B cell (primary cell): ENCODE measurements around the gene OR2F2. TPM values are rescaled to one million over a fixed set of nuclear protein-coding genes. Genes with fewer than 3 reads are reported as not detected.
A peak's percentile ranks its signal among the peaks of the same experiment; 100 is the strongest.

Source experiments
- ATAC-seq: fragments of 200-7000 bp; cut with Tn5 transposase; one replicate; pipeline ENCODE4 v1.10.0; 2021; ENCODE audit warnings: low read depth, mild to moderate bottlenecking, moderate number of reproducible peaks, moderate library complexity
- CTCF ChIA-PET: fragments of 350-600 bp; sonication (Branson Sonifier 250); formaldehyde crosslinking; loops from one replicate; lab custom pipeline; 2021; ENCODE audit warnings: antibody characterized with exemption, inconsistent platforms; lab: Charles Lee
- POLR2A ChIA-PET: fragments of 350-600 bp; sonication (Branson Sonifier 250); formaldehyde crosslinking; loops from one replicate; lab custom pipeline; 2021; ENCODE audit warnings: antibody characterized with exemption; lab: Charles Lee
- DNase-seq: peaks from one replicate; pipeline ENCODE4 v3.0.0; 2013
- H2AFZ ChIP-seq: 2 replicates; pipeline ENCODE4 v1.6.1; 2012; ENCODE audit warnings: mild to moderate bottlenecking, low read depth, low read length; ENCODE audit not compliant: insufficient read depth, poor library complexity, severe bottlenecking
- H3K27ac ChIP-seq, 2 donors: 1 replicate in 1 of 2; 2 replicates in 1 of 2; pipeline ENCODE4 v1.5.1; 2012 to 2013; ENCODE audit warnings: low read length in 2 of 2, mild to moderate bottlenecking in 2 of 2, moderate library complexity in 1 of 2
- H3K27me3 ChIP-seq, 4 experiments: fragments of 200-600 bp in 1 of 4; sonication (generic) in 1 of 4; replicated peaks in 1 of 4; 1 replicate in 2 of 4; 2 replicates in 2 of 4; pipeline versions ENCODE4 v1.6.1 to v1.7.0; 2013 to 2016; ENCODE audit warnings: low read length in 3 of 4, mild to moderate bottlenecking in 2 of 4, mixed read lengths in 1 of 4, moderate library complexity in 1 of 4; ENCODE audit not compliant: insufficient read depth in 4 of 4, control insufficient read depth in 3 of 4; ENCODE audit errors: control extremely low read depth in 1 of 4
- H3K36me3 ChIP-seq, 2 experiments: replicated peaks in 1 of 2; 1 replicate in 1 of 2; 2 replicates in 1 of 2; pipeline versions ENCODE4 v1.6.1 to v1.7.1; 2013; ENCODE audit warnings: low read length in 1 of 2; ENCODE audit not compliant: insufficient read depth in 2 of 2, control insufficient read depth in 1 of 2; ENCODE audit errors: control extremely low read depth in 1 of 2, extremely low read depth in 1 of 2
- H3K4me1 ChIP-seq, 2 donors: fragments of 200-600 bp in 1 of 2; sonication (generic) in 1 of 2; 1 replicate in 1 of 2; 2 replicates in 1 of 2; pipeline versions ENCODE4 v1.5.1 to v1.6.1; 2013 to 2017; ENCODE audit warnings: low read length in 2 of 2; ENCODE audit not compliant: control insufficient read depth in 2 of 2, insufficient read depth in 2 of 2
- H3K4me2 ChIP-seq: replicated peaks from 2 replicates; pipeline ENCODE3; 2012; ENCODE audit warnings: mild to moderate bottlenecking, low read depth, low read length; ENCODE audit not compliant: poor library complexity, severe bottlenecking
- H3K4me3 ChIP-seq, 5 experiments: fragments of 200-600 bp in 1 of 5; sonication (generic) in 1 of 5; 1 replicate in 3 of 5; 2 replicates in 2 of 5; pipeline versions ENCODE4 v1.5.1 to v1.7.0; 2011 to 2016; ENCODE audit warnings: low read length in 4 of 5, mild to moderate bottlenecking in 4 of 5, low read depth in 2 of 5, control low read depth in 1 of 5, moderate library complexity in 1 of 5; ENCODE audit not compliant: insufficient read depth in 1 of 5; ENCODE audit errors: control extremely low read depth in 1 of 5, extremely low read depth in 1 of 5
- H3K79me2 ChIP-seq: fragments of 200-600 bp; sonication (generic); one replicate; pipeline ENCODE4 v1.6.0; 2016; ENCODE audit warnings: low read length; ENCODE audit not compliant: control insufficient read depth, insufficient read depth
- H3K9ac ChIP-seq: fragments of 200-600 bp; sonication (generic); 2 replicates; pipeline ENCODE4 v1.6.1; 2017; ENCODE audit warnings: mild to moderate bottlenecking, low read length, moderate library complexity
- H3K9me3 ChIP-seq, 3 donors: one replicate each; pipeline versions ENCODE4 v1.6.1 to v1.7.1; 2013; ENCODE audit warnings: low read length in 2 of 3; ENCODE audit not compliant: control insufficient read depth in 2 of 3, insufficient read depth in 1 of 3; ENCODE audit errors: control extremely low read depth in 1 of 3
- H4K20me1 ChIP-seq: 2 replicates; pipeline ENCODE4 v1.6.0; 2012; ENCODE audit warnings: mild to moderate bottlenecking, low read length; ENCODE audit not compliant: insufficient read depth, control insufficient read depth, poor library complexity, severe bottlenecking
- H3K27ac Mint-ChIP-seq: one replicate; pipeline ENCODE4 v1.8.0; 2021; ENCODE audit warnings: mixed read lengths
- H3K27me3 Mint-ChIP-seq: one replicate; pipeline ENCODE4 v1.8.0; 2021; ENCODE audit warnings: mixed read lengths
- H3K4me1 Mint-ChIP-seq: one replicate; pipeline ENCODE4 v1.8.0; 2021; ENCODE audit warnings: mixed read lengths
- H3K4me3 Mint-ChIP-seq: one replicate; pipeline ENCODE4 v1.8.0; 2021; ENCODE audit warnings: mixed read lengths
- H3K9me3 Mint-ChIP-seq: one replicate; pipeline ENCODE4 v1.8.0; 2022; ENCODE audit warnings: mixed read lengths; ENCODE audit not compliant: insufficient read depth
- CTCF ChIP-seq: fragments of 200-600 bp; IDR thresholded peaks from one replicate; pipeline ENCODE4 v1.8.0; 2022; ENCODE audit warnings: antibody characterized with exemption, mild to moderate bottlenecking
- EZH2 ChIP-seq: IDR thresholded peaks from 2 replicates; pipeline ENCODE4 v1.6.1; 2012; ENCODE audit warnings: borderline replicate concordance, low read depth, mild to moderate bottlenecking, moderate library complexity, low read length; ENCODE audit not compliant: insufficient read depth, poor library complexity, severe bottlenecking
- WGBS: methylation state at CpG from one replicate; pipeline ENCODE4 v1.1.5; 2013; ENCODE audit warnings: missing lambda C conversion rate; ENCODE audit not compliant: insufficient coverage; 5-methylcytosine and 5-hydroxymethylcytosine counted together
- intact Hi-C: fragments of 100-400 bp; cut with micrococcal nuclease; formaldehyde crosslinking; loops from one replicate; pipeline ENCODE4 v1.10.0; 2022
- polyA plus RNA-seq: library from polyadenylated mRNA; depleted of rRNA; stranded (reverse); fragments of >200 nt; gene quantifications from 2 replicates; pipeline ENCODE4 v1.2.3, GENCODE V29; 2012
- total RNA-seq, 2 donors: library from RNA; stranded (reverse); fragments of 120-200 nt in 1 of 2; gene quantifications; 1 replicate in 1 of 2; 2 replicates in 1 of 2; pipeline versions ENCODE4 v1.2.3 to v1.2.4, GENCODE V29; 2013 to 2022

Gene OR2F2
- total and polyA plus RNA-seq, 2 donors (not counting 1 experiment from before 2014, with no cell fraction given), result not detected

GRCh38 chr7:143901332-143901667 lies 33.7 kb upstream of the OR2F2 start:
- peak overlapping the region in 1 of 2 donors; percentile 67 for H3K27ac ChIP-seq
- peaks cover 24% of the 10 kb centered on the region for H3K4me1 Mint-ChIP-seq

More at GRCh38 chr7:143901332-143901667, 33.7 kb upstream of the OR2F2 start:
- Histone ChIP-seq H4K20me1 (no peaks in the 10 kb centered on the region), H3K4me1 (peaks cover 6 to 10% of the 10 kb centered on the region in 2 donors), H2AFZ (peak overlapping the region; percentile 100), H3K9me3 (no peaks in the 10 kb centered on the region), H3K4me2 (peak overlapping the region; percentile 86), H3K27me3 (no peaks in the 10 kb centered on the region), H3K36me3 (no peaks in the 10 kb centered on the region), H3K79me2 (peaks cover 25% of the 10 kb centered on the region), H3K4me3 (peak overlapping the region; percentile 59 to 96 (median 87)), H3K9ac (peak overlapping the region; percentile 94)
- TF ChIP-seq EZH2, result no peak
- no peak for TF ChIP-seq CTCF
- H3K27me3 Mint-ChIP-seq, result no peaks in the 10 kb centered on the region
- peak overlapping the region; percentile 99 for H3K4me3 Mint-ChIP-seq
- intact Hi-C loops, result loop anchor here (2.0 to 5.0 kb wide), 2 partner anchors 520 to 614 kb away; partner anchors contain the start of genes CASP2 and ZYX
- POLR2A ChIA-PET, result interaction anchor here (0.6 to 1.1 kb wide), 2 partner anchors 9 to 490 kb away, joined by 3 to 8 read pairs; no protein-coding TSS in a partner anchor
- no peaks in the 10 kb centered on the region for H3K9me3 Mint-ChIP-seq
- CTCF ChIA-PET, result interaction anchor here (1.0 to 2.6 kb wide), 5 partner anchors 10 to 491 kb away, joined by 3 to 15 read pairs (median 6); no protein-coding TSS in a partner anchor
- under 1% methylated on average over 14 of the region's 14 CpGs for WGBS
- no peak for ATAC-seq
- peak overlapping the region; percentile 95 for H3K27ac Mint-ChIP-seq
- no peak for DNase-seq
